GM12891 (cell line): ENCODE data around the gene ZNF808.
"Not testable (repeated sequence)": the region's sequence is repeated elsewhere in the genome, so short reads cannot be mapped to it uniquely, and the experiment has no call there.

Experiments
- POLR2A ChIP-seq: IDR thresholded peaks from 2 replicates; pipeline ENCODE4 v1.6.1; 2011; ENCODE audit warnings: low read depth, low read length, control low read depth
- POLR2AphosphoS5 ChIP-seq: IDR thresholded peaks from 2 replicates; pipeline ENCODE4 v1.6.1; 2011; ENCODE audit warnings: low read depth, low read length, control low read depth
- SPI1 ChIP-seq: IDR thresholded peaks from 2 replicates; pipeline ENCODE4 v1.6.1; 2011; ENCODE audit warnings: low read depth, low read length, control low read depth
- TAF1 ChIP-seq: IDR thresholded peaks from 2 replicates; pipeline ENCODE4 v1.6.1; 2011; ENCODE audit warnings: low read depth, low read length, control low read depth

DNA sequence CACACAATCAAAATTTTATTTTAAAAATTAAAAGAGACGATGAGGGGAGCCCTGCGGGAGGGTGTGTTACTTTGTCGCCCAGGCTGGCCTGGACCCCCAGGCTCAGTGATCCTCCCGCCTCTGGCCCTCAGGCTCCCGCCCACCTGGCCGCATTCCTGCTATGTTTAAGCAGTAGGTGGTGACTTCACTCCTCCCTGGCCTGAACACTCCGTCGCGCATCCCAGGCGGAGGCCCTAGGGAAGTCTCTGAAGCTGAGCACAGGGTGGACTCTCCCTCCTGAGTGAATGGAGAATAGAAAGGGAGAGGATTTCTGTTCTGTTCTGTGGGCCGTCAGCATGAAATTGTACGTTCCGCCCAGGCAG lies 42.2 kb downstream of the ZNF808 start:
- TF ChIP-seq POLR2AphosphoS5, POLR2A, SPI1, TAF1: not testable (repeated sequence)
